Measurements from ENCODE around the gene ARL3.

Gene ARL3

DNA sequence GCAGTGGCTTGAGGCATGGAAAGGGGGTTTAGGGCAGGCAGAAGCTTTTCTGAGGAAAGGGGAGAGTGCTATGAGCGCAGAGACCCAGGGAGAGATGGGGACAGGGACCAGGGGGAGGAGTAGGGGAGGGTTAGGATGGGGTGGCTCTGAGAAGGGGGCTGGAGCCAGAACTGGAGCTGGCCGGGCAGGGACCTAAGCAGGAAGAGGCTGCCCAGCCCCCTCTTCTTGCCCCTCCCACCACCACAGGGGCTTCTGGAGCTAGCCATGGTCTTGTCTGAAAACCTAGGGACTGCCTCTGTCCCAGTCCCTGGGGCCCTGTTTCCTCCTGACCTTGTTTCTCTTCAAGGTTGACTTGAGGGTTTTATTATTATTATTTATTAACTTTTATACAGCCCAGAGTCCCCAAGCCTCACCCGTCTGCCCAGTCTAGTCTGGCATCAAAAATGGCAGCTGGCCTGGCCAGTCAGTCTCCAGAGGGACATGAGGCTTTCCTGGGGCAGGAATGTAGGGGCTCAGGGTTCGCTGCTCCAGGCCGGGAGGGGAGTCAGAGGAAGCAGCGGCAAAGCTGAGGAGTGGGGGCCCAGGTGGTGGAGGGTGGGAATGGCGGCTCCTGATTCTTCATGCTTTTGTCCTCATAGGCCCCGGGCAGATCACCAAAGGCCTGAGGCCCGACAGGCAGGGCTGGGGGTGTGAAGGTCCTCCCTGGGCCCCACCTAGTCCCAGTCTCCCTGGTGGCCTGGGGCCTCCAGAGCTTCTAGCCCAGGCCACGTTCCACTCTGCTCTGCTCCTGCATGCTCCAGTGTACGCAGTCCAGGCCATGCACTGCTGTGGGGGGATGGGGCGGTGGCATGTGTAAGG is 64.2 kb downstream of the ARL3 start:
- no peak for DNase-seq

DNA sequence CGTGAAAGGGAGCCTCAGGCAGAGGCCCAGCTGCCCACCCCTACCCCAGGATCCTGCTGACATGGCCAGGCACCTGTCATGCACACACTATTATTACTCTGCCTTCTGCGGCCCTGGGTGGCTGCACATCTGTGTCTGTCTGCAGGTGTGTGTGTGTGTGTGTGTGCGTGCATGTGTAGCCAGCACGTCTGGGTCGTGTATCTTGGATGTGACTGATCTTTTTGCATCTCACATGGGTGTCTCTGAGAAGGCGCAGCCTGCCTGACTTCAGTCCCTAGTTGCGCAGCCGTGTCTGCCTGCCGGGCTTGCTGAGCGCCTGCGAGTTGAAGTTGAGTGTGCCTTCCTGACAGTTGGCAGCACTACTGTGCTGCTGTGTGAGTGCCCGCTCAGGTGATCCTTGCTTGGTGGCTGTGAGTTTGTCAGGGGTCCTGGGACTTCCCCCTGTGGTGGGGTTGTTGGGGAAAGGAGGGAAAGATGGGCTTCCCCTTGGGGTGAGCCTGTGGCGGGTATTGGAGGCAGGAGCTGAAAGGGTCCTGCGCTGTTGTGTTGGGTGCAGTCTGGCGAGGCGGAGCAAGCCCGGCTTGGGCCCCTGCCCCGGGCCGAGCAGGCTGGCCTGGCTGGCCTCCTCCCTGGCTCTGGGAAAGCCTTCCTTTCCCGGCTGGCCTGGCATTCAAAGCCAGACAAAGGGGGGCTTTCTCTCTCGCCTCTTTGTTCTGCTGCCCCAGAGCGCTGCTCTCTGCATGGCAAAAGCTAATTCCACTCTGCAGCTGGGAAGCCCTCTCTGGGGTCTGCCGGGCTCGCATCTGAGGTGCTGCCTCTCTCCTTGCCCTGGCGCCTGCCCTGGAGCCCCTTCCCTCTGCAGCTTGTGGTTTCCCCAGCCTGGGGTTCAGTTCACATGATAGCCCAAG is 65.1 kb downstream of the ARL3 start:
- DNase-seq, result no peak

DNA sequence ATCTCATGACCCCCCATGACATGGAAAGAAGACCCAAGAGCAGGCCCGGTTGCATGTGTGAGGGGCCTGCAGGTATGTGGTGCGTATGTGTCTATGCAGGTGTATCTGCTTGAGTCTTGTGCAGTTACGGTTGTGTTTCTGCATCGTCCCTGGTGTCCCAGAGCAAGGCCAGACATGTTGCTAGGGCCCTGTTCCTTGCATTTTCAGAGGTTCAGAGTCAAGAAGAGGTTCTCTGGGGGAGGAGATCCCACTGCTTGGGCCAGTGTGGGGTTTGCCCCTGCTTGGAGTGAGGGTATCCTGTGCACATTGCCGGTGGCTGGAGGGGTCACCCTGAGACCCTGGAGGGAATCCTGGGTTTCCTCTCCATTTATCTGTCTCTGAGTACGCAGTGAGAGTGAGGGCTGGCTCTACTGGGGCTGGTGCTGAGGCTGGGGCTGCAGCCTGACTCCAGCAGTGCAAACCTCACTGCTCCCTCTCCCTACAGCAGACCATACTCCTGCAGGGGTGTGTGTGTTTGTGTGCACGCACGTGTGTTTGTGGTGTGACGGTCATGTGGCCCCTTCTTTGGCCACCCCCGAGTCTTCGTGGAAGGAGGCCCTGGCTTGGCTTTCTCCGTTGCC is 65.8 kb downstream of the ARL3 start:
- DNase-seq, result no peak

DNA sequence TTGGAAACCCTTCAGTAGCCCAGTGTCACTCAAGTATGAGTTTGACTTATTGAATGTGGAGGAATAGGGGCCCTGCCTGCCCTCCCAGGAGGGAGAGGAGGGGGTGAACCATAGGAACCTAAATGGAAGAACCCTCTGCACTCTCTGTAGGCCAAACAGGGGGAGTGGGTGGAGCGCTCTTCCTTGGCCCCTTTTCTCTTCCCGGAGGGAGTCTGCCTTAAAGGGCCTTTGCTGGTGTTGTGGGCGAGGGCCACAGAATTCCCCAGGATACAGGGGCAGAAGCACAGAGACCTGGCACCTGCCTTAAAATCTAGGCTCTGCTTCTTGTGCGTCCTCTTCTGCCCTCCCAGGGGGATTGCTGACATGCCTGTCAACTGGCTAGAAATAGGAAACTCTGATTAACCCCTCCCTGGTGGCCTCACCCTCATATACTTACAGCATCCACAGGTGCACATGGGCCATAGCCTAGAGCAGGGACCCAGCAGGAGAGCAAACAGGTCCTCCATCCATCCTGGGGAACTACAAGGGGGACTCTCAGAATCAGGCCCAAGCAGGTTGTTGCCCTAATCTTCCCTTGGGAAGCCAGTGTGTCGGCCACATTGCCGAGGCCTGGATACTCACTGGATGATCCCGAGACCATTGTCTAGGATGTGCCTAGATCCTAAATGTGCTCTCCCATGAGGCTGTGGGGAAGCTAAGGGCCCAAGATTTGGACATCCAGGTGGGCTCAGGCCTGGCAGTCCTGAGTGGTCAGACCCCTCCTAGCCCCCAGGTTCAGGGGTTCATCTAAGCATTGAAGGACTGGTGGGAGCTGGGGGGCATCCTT is 66.5 kb downstream of the ARL3 start:
- no peak for DNase-seq

DNA sequence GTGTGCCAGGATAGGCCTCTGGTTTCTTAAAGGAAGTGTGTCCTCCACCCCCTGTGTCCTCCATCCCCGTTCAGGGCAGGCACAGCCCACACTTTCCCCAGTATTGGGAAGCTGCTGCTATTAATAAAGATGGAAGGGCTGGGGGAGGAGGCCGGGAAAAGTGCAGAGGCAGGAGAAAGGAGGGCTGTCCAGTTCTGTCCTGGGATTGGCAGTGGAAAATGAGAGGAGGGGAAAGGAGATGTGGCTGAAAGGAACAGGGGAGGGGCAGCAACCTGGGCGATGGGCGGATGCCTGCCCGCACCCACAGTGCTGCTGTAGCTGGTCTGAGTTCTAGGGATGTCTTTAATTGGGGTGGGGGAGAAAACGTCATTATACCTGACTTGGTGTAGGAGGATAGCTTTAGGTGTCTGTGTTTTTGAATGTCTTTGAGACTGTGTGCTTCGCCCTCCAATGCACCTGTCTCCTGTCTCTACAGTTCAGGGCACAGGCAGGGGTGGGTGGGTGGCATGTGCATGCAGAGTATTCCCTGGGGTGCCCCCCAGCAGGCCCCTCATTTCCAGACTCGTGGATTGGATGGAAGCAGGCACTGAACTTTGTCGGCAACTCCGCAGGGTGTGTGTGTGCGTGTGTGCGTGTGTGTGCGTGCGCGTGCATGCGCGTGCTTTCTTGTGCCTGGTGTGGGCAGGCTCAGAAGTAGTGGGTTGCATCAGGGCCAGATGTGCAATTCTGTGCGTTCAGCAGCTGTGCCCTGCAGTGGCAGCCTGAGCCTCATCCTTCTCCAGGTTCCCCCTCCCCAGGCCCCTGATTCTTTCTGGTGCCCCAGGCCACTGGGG is 67.4 kb downstream of the ARL3 start:
- DNase-seq, result no peak

DNA sequence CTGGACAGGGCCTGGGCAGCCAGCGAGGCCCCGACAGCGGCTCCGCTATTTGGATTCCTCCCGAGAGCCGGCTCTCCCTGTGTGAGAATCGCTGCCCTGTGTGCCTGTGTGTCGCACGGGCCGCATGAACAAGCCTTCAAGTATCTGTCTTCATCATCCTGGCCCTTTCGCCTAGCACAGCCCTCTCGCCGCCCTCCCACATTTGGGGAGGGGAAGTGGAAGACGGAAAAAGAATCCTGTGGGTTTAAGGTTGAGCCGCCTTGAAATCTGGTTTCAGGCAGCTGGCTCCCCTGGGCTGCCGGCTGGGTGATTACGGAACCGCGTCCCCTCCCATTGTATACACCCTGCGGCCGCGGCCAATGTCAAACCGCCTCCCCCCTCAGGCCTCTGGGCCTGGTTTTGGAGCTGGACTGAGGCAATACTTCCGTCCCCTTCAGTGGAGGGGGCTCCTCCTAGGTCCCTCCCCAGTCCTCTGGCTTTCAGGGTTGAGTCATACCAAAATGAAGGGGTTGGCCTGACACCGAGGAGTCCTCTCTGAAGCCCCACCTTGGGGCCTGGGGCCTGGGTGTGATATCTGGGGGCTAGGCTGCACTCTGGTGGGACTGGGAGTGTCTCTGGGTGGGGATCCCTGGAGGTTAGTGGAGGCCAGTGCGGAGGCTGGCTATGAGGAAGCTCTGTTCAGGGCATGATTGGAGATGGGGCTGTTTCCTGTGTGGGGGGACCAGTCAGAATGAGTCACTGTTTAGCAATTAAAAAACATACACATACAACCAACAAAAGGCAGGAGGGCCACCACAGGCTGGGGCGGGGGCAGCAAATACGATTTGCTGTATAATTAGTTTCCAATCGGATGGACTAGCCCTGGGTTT is 68.2 kb downstream of the ARL3 start:
- DNase-seq, result no peak

DNA sequence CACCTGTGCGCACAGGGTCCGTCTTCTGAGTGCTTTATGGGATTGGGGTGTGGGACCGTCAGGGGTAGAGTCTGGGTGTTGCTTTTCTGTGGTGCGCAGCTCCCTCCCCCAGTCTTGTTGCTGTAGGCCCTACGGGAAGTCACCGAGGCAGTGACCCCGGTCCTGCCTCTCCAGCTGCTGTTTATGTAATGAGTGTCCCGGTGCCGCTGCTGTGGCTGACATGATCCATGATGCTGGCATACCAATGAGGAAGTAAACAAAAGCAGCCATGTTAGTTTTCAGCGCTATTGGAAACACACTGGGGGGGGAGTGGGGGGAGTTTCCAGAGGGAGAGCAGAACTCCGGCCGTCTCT is 68.8 kb downstream of the ARL3 start:
- DNase-seq, result peak; percentile 19

DNA sequence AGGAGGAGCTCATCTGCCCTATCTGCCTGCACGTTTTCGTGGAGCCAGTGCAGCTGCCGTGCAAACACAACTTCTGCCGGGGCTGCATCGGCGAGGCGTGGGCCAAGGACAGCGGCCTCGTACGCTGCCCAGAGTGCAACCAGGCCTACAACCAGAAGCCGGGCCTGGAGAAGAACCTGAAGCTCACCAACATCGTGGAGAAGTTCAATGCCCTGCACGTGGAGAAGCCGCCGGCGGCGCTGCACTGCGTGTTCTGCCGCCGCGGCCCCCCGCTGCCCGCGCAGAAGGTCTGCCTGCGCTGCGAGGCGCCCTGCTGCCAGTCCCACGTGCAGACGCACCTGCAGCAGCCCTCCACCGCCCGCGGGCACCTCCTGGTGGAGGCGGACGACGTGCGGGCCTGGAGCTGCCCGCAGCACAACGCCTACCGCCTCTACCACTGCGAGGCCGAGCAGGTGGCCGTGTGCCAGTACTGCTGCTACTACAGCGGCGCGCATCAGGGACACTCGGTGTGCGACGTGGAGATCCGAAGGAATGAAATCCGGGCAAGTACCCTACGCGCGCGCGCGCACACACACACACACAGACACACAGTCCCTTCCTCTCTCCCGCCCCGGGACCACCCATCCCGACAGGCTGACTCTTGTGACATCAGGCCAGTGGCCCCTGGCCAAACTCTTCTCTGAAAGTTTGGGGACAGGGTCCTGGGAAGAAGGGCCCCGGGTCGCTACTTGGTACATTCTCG is 69.4 kb downstream of the ARL3 start:
- DNase-seq, result peak; percentile 76

DNA sequence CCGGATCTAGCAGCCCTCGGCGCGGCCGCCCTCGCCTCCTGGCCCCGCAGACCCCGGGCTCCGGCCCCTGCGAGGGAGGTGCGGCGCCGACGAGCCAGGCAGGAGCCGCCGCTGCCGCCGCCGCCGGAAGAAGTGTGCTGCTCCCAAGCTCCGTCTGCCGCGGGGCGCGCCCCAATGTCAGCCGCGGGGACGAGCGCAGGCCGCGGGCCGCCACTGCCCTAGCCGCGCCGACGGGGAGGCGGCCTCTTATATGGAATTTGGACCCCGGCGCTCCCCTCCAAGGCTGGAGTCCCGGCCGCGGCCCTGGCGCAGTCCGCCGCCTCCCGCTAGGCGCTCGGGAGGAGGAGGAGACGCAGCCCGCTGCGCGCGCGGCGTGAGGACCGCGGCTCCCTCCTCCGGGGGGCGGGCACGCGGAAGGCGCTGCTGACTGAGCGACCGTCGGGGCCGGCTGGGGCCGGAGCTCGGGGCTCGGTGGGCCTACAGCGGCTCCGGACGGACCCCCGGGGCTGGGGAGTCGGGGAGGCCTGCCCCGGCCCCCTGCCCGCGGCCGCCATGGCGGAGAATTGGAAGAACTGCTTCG is 70.0 kb downstream of the ARL3 start, which contains the start of gene TRIM8:
Gene TRIM8, plus strand, starts transcription at position 414 of the 580 bp plus-strand sequence. Its CDS starts 139 bp downstream, at position 553.
- peak; percentile 41 for DNase-seq

DNA sequence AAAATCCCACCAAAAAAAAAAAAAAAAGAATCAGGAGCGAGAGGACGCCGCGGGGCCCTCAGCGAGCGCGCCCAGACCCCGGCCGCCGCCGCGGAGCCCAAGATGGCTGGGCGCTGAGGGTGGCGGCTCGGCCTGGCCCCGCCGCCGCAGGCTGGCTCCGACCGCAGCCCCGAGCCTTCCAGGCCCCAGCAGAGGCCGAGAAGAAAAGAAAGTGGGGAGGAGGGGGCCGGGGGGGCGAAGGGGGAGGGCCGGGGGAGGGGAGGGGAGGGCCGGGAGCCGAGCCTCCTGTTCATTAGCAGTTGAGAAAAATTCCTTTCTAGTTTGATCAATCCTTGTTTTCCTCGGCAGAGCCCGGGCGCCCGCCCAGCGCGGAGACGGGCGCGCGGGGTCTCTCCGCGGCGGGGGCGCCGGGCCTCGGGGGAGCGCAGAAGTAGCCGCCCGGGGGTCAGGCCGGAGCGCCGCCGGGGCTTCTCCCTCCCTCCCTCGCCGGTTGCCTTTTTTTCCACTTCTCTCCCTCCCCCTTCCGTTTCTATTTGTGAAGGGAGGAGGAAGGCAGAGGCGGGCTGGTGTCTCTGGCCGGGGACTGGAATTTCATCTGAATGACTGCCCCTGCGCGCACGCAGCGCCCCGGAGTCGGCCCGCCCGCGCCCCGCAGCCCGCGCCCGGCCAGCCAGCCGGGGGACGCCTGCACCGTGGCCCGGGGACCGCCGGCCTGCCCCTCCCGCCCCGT is 70.7 kb downstream of the ARL3 start:
- DNase-seq, result peak; percentile 50

DNA sequence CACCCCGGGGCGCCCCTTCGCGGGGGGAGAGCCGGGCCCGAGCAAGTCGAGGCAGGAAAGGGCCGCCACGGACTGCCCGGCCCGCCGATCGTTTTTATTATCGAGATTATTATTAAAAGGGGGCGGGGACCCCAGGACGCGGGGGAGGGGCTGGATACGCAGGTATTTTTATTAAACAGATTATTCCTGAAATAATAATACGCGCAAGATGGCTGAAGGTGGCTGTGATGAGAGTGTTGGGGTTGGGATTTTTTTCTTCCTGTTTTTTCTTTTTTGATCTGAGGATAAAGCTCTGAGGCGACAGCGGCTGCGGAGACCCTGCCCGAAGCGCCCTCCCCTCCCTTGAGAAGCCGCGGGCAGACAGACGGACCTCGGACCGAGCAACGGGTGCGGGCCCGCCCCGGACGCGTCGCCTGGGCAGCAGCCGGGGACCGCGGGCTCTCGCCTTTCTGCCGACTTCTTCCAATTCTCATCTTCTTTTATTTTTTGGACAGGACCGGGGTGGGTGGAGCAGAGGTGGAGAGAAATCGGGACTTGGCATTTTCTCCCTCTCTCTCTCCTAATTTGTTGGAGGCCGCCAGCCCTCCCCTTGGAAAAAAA is 71.4 kb downstream of the ARL3 start:
- peak; percentile 43 for DNase-seq

DNA sequence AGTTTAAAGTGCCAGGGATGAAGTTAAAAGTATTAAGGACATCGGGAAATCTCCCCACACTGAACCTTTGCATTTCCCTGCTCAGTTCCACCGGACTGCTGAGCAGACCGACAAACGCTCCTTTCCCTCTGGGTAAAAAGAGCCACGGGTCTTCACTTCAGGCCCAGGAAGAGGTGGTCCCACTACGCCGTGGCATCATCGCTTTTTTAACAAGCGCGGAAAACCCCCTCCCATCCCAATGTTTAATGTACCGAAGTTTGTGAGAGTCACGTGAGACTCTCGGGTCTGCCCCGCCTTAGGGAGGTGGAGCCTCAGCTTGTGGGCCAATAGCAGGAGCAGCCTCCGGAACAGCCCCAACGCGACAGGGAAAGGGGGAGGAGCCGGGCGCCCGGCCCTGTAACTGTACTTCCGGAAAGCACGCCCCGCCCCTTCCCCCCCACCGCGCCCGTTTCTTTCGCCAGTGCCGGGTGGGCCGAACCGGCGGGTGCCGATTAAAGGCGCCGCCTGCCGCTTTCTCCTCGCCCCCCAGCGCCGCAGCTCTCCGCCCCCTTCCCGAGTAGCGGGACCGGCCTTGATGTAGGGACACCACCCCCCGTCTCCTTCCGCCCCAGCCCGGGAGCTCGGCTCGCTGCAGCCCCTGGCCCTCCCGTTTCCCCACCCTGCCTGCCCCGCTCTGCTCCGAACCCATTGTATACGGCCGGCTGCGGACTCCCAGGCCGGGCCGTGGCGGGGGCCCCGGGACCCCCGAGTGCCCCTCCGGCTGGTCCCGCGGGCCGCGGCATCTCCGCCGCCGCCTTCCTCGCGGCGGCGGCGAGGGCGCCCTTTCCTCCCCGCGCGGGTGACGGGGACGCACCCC is 72.1 kb downstream of the ARL3 start:
- DNase-seq, result peak; percentile 91

DNA sequence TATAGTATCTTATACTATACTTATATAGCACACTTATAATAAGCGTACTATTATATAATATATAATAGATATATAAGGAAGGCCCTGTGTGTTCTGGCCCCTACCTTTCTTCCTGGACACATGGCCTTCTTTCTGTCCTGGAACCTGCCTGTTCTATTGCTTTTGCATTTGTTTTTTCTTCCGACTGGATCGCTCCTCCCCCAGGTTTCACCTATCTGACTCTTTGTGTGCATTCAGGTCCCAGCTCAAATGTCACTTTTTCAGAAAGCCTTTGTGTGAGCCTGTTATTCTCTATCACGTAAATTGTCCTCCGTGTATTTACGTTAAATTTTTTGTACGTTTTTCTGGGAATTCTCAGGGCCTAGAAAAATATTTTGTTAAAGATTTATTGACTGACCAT is 72.8 kb downstream of the ARL3 start:
- DNase-seq, result no peak

DNA sequence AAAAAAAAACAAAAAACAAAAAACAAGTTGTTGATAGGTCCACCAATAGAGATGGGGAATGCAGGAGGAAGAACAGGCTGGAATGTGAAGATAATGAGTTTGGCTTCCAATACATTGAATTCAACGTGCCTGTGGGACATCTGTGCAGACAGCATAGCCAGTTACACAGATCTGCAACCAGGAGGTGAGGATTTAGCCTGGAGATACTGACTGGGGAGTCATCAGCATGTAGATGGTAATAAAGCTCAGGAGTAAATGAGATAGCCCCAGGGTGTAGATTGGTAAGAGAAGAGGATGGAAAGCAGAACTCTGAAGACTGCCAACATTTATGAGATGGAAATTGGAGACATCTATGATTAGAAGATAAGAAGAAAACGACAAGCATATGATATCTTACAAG is 74.7 kb downstream of the ARL3 start:
- no peak for DNase-seq

DNA sequence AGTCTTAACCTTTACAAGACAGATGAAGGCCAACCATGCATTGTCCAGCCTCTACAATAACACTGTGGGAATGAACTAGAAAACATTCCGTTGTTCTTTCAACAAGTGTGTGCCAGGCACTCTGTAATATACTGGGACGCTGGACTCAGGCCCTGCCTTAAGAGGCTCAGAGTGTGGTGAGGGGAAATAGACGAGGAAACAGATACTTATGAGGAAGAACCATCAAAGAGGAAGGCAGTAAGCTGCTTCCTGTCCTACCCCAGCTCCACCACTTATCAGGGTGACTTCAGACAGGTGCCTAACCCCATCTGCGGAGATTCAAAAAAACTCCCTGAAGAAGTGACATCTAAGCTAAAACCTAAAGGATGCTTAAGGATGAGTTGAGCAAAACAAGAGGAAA is 78.8 kb downstream of the ARL3 start:
- DNase-seq, result no peak

DNA sequence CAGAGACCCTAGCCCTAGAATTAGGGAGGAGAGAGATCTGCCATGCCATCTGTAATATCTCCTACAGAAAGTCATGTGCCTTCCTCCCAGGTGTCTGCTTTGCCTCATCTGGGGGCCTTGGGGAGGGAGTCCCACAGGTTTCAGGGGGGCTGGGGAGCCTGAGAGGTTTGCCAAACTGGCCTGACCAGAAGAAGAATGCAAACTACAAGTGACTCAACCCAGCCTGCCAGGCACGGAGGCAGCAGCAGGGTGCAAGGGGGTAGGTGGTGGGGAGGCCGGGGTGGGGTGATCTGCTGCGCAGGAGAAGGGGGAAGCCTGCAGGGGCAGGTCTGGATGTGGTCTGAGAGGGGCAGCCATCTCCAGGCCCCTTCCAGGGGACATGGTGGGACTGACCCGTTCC is 79.5 kb downstream of the ARL3 start:
- DNase-seq, result no peak

DNA sequence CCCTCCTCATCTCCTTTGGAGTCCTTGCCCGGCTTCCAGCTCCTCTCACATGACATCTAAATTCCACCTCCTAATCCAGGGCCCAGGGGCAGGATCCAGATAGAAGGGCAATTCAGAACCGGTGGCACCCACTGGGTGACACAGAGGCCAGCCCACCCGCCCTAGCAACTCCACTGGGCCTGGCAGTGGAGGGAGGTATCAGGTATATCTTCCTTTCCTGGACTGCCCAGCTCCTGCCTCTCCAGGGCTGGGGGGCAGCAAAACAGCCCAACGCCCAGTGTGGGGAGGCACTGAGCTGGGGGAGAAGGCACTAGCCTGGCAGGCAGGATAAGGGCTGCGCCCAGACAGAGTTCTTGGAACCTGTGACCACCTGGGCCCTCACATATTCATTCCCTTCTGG is 80.3 kb downstream of the ARL3 start:
- no peak for DNase-seq
